ENCODE data around the gene GNL3.

GRCh38 chr3:52690560-52690959 lies 4.7 kb downstream of the GNL3 start:
- no peak for TF ChIP-seq CTCF (IDR thresholded peaks at IDR 0.05; ENCODE audit: low read depth, low read length, missing input control)
- TF ChIP-seq JUND (IDR thresholded peaks at IDR 0.05) = no peak
- TF ChIP-seq REST (IDR thresholded peaks at IDR 0.05) = no peak
- TF ChIP-seq RXRA (IDR thresholded peaks at IDR 0.05) = no peak
- no peak for TF ChIP-seq TAF1 (conservative IDR thresholded peaks at IDR 0.05)
- TF ChIP-seq GABPA (IDR thresholded peaks at IDR 0.05 in 1 of 2, conservative IDR thresholded peaks at IDR 0.05 in 1 of 2) = no peak
- TF ChIP-seq RAD21 (IDR thresholded peaks at IDR 0.05) = no peak
- TF ChIP-seq FOXA1 (IDR thresholded peaks at IDR 0.05) = no peak
- no peak for TF ChIP-seq NR2F2 (IDR thresholded peaks at IDR 0.05)
- TF ChIP-seq HNF4G (IDR thresholded peaks at IDR 0.05) = no peak
- no peak for TF ChIP-seq ATF3 (IDR thresholded peaks at IDR 0.05)

Data from liver (tissue), 3 donors.